Fibroblast of lung (primary cell): ENCODE measurements around the gene SNX15. TPM values are rescaled to one million over a fixed set of nuclear protein-coding genes. Genes with fewer than 3 reads are reported as not detected.
A peak's percentile ranks its signal among the peaks of the same experiment; 100 is the strongest.

Source experiments
- DNase-seq, 2 donors: peaks; one replicate each; pipeline versions ENCODE4 v3.0.0 to v3.0.0-alpha.2; 2010; ENCODE audit warnings: low read depth in 2 of 2
- H2AFZ ChIP-seq: 2 replicates; pipeline ENCODE4 v1.5.1; 2012; ENCODE audit warnings: low read length, control low read depth, inconsistent platforms
- H3K27ac ChIP-seq: 2 replicates; pipeline ENCODE4 v1.5.1; 2011; ENCODE audit warnings: low read length, control low read depth; ENCODE audit not compliant: insufficient read depth
- H3K27me3 ChIP-seq: 2 replicates; pipeline ENCODE4 v1.5.1; 2011; ENCODE audit warnings: mild to moderate bottlenecking, low read length; ENCODE audit not compliant: control insufficient read depth, insufficient read depth
- H3K36me3 ChIP-seq: 2 replicates; pipeline ENCODE4 v1.5.1; 2011; ENCODE audit warnings: low read length; ENCODE audit not compliant: control insufficient read depth, insufficient read depth
- H3K4me1 ChIP-seq: 2 replicates; pipeline ENCODE4 v1.5.1; 2011; ENCODE audit warnings: low read length; ENCODE audit not compliant: control insufficient read depth, insufficient read depth; ENCODE audit errors: extremely low read depth
- H3K4me2 ChIP-seq: 2 replicates; pipeline ENCODE4 v1.5.1; 2011; ENCODE audit warnings: low read length, control low read depth; ENCODE audit not compliant: insufficient read depth; ENCODE audit errors: extremely low read depth
- H3K4me3 ChIP-seq, 4 experiments: fragments of 200-600 bp in 1 of 4; sonication (generic) in 1 of 4; replicated peaks in 1 of 4; 2 replicates each; pipeline ENCODE4 v1.5.1; 2011 to 2016; ENCODE audit warnings: low read length in 4 of 4, low read depth in 3 of 4, mild to moderate bottlenecking in 3 of 4, control low read depth in 2 of 4, inconsistent platforms in 1 of 4, mixed read lengths in 1 of 4; ENCODE audit not compliant: insufficient read depth in 1 of 4; ENCODE audit errors: control extremely low read depth in 1 of 4
- H3K79me2 ChIP-seq: 2 replicates; pipeline ENCODE4 v1.5.1; 2012; ENCODE audit warnings: mild to moderate bottlenecking, low read length, inconsistent platforms; ENCODE audit not compliant: control insufficient read depth, insufficient read depth
- H3K9ac ChIP-seq: 2 replicates; pipeline ENCODE4 v1.5.1; 2011; ENCODE audit warnings: mild to moderate bottlenecking, low read length, control low read depth; ENCODE audit not compliant: insufficient read depth
- H3K9me3 ChIP-seq: 2 replicates; pipeline ENCODE4 v1.5.1; 2012; ENCODE audit warnings: low read depth, low read length; ENCODE audit not compliant: control insufficient read depth, insufficient read depth
- H4K20me1 ChIP-seq: 2 replicates; pipeline ENCODE4 v1.5.1; 2011; ENCODE audit warnings: low read length; ENCODE audit not compliant: control insufficient read depth, insufficient read depth; ENCODE audit errors: extremely low read depth
- EZH2 ChIP-seq: IDR thresholded peaks from 2 replicates; pipeline ENCODE4 v1.5.1; 2012; ENCODE audit warnings: low read length, control low read depth, mild to moderate bottlenecking; ENCODE audit errors: missing control alignments
- polyA plus RNA-seq, 2 donors: library from polyadenylated mRNA; depleted of rRNA in 1 of 2; stranded (reverse) in 1 of 2; unstranded in 1 of 2; fragments of >200 nt; gene quantifications; 2 replicates each; pipeline ENCODE4 v1.2.1, GENCODE V29; 2011 to 2012; ENCODE audit warnings: missing spikeins in 1 of 2
- total RNA-seq: library from RNA; depleted of rRNA; stranded (reverse); fragments of >200 nt; gene quantifications from 2 replicates; pipeline ENCODE4 v1.2.1, GENCODE V29; 2014
- TF ChIP-seq, protein P1 (sequence below), 2 donors: IDR thresholded peaks in 1 of 2; conservative IDR thresholded peaks in 1 of 2; 1 replicate in 1 of 2; 2 replicates in 1 of 2; pipeline ENCODE4 v1.5.1; 2011 to 2012; ENCODE audit warnings: low read length in 2 of 2, control low read depth in 1 of 2, inconsistent platforms in 1 of 2, low read depth in 1 of 2, mild to moderate bottlenecking in 1 of 2

The SNX15 gene
- total and polyA plus RNA-seq, 2 donors (not counting 1 experiment from before 2014, with no cell fraction given), result 10.2 to 14.4 TPM

DNA sequence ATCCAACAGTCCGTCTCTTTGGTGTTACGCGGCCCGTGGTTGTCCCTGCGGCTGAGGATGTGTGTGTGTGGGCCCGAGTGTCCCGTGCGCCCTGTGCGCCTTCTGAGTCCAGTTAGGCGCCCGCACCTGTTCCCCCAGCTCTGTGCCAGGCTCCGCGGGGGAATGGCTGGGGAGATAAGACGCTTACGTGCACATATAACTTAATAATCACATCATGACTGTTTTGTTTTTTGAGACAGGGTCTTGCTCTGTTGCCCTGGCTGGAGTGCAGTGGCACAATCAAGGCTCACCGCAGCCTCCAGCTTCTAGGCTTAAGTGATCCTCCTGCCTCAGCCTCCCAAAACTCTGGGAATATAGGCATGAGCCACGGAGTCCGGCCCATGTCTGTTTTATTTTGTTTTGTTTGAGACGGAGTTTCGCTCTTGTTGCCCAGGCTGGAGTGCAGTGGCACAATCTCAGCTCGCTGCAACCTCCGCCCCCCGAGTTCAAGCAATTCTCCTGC is 12.5 kb upstream of the SNX15 start:
- Histone ChIP-seq H3K79me2 (peaks cover 5% of the 10 kb centered on the region), H3K9ac (peak overlapping the region; percentile 96), H2AFZ (peak overlapping the region; percentile 73), H3K27ac (peak overlapping the region; percentile 100), H3K36me3 (peaks cover 3% of the 10 kb centered on the region), H3K27me3 (no peaks in the 10 kb centered on the region), H3K4me3 (peak overlapping the region; percentile 64 to 89 (median 87)), H3K4me2 (peak overlapping the region; percentile 79), H4K20me1 (no peaks in the 10 kb centered on the region), H3K4me1 (peaks cover 4% of the 10 kb centered on the region), H3K9me3 (no peaks in the 10 kb centered on the region)
- TF ChIP-seq EZH2, result no peak
- TF ChIP-seq, protein P1, sequence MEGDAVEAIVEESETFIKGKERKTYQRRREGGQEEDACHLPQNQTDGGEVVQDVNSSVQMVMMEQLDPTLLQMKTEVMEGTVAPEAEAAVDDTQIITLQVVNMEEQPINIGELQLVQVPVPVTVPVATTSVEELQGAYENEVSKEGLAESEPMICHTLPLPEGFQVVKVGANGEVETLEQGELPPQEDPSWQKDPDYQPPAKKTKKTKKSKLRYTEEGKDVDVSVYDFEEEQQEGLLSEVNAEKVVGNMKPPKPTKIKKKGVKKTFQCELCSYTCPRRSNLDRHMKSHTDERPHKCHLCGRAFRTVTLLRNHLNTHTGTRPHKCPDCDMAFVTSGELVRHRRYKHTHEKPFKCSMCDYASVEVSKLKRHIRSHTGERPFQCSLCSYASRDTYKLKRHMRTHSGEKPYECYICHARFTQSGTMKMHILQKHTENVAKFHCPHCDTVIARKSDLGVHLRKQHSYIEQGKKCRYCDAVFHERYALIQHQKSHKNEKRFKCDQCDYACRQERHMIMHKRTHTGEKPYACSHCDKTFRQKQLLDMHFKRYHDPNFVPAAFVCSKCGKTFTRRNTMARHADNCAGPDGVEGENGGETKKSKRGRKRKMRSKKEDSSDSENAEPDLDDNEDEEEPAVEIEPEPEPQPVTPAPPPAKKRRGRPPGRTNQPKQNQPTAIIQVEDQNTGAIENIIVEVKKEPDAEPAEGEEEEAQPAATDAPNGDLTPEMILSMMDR (conservative IDR thresholded peaks at IDR 0.05 in 1 of 2, IDR thresholded peaks at IDR 0.05 in 1 of 2; ENCODE audit: low read depth in 1 of 2, low read length in 2 of 2), result no peak
- DNase-seq, result peak in 1 of 2 donors; percentile 27

DNA sequence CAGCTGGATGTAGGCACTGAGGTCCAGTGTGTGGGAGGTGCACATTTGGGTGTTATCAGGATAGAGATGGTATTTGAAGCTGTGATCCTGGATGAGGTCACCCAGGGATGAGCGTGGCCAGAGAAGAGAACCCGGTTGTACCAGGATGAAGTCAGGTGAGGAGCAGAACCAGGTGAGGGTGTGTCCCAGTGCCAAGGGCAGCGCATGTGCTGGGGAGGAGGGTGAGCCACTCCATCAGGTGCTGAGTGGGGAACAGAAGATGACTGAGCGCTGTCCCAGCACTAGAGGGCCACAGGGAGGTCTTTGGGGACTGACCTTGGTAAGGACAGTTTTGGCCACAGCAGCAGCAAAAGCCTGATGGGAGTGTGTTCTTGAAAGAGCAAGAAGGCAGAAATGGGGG is 10.5 kb upstream of the SNX15 start:
- H4K20me1 ChIP-seq, result no peaks in the 10 kb centered on the region
- H3K79me2 ChIP-seq, result peaks cover 5% of the 10 kb centered on the region
- TF ChIP-seq EZH2, result no peak
- TF ChIP-seq, protein P1 (conservative IDR thresholded peaks at IDR 0.05 in 1 of 2, IDR thresholded peaks at IDR 0.05 in 1 of 2; ENCODE audit: low read depth in 1 of 2, low read length in 2 of 2), result no peak
- H3K9me3 ChIP-seq, result no peaks in the 10 kb centered on the region
- peaks cover 3% of the 10 kb centered on the region for H3K36me3 ChIP-seq
- DNase-seq, result no peak
- H3K9ac ChIP-seq, result no peak overlapping the region
- H3K4me3 ChIP-seq, result no peak overlapping the region
- no peak overlapping the region for H3K27ac ChIP-seq
- H3K4me1 ChIP-seq, result peaks cover 4% of the 10 kb centered on the region
- H3K4me2 ChIP-seq, result no peak overlapping the region
- no peak overlapping the region for H2AFZ ChIP-seq
- no peaks in the 10 kb centered on the region for H3K27me3 ChIP-seq

DNA sequence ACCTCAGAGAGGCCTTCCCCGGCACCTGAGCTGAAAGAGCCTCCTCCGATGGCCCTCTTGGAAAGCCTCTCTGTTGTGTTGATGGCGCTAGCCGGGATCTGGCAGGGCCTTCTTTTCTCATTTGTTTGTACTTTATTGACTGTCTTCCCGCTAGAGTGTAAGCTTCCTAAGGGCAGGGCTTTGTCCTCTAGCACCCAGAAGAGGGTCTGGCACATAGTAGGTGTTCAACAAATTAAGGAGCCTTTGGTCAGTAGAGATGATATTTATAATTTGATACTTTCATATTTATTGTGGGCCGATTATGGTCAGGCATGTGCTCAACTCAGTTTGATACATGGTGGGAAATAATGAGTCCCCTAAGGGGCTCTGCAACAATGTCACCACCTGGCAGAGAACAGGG is 9.3 kb upstream of the SNX15 start:
- Histone ChIP-seq H3K9ac (no peak overlapping the region), H3K9me3 (no peaks in the 10 kb centered on the region), H3K4me1 (peaks cover 4% of the 10 kb centered on the region), H3K27ac (no peak overlapping the region), H3K4me2 (no peak overlapping the region), H3K36me3 (peaks cover 3% of the 10 kb centered on the region), H4K20me1 (no peaks in the 10 kb centered on the region), H3K4me3 (no peak overlapping the region), H3K27me3 (no peaks in the 10 kb centered on the region), H3K79me2 (peaks cover 5% of the 10 kb centered on the region), H2AFZ (no peak overlapping the region)
- DNase-seq, result no peak
- no peak for TF ChIP-seq EZH2
- TF ChIP-seq, protein P1 (conservative IDR thresholded peaks at IDR 0.05 in 1 of 2, IDR thresholded peaks at IDR 0.05 in 1 of 2; ENCODE audit: low read depth in 1 of 2, low read length in 2 of 2), result no peak
